Activated CD4-positive, alpha-beta T cell treated with anti-CD3 and anti-CD28 coated beads, Interleukin-2, amount 10 ng/mL, durations not matched to agents 7 days and 5 days (primary cell): ENCODE measurements around the gene NFIB. TPM values are rescaled to one million over a fixed set of nuclear protein-coding genes. Genes with fewer than 3 reads are reported as not detected.

Experiments
- CTCF ChIA-PET: fragments of 350-600 bp; sonication (Branson Sonifier 250); formaldehyde crosslinking; loops from one replicate; lab custom pipeline; 2021; ENCODE audit warnings: antibody characterized with exemption; lab: Charles Lee
- POLR2A ChIA-PET: fragments of 350-600 bp; sonication (Branson Sonifier 250); formaldehyde crosslinking; loops from one replicate; lab custom pipeline; 2021; ENCODE audit warnings: antibody characterized with exemption; lab: Charles Lee
- DNase-seq: peaks from one replicate; pipeline ENCODE4 v3.0.0-alpha.2; 2020
- H3K27ac Mint-ChIP-seq: one replicate; pipeline ENCODE4 v1.8.0; 2021; ENCODE audit warnings: mild to moderate bottlenecking, moderate library complexity, mixed read lengths
- H3K27me3 Mint-ChIP-seq: one replicate; pipeline ENCODE4 v1.8.0; 2021; ENCODE audit warnings: mixed read lengths
- H3K36me3 Mint-ChIP-seq: one replicate; pipeline ENCODE4 v1.8.0; 2021; ENCODE audit warnings: low read depth, mixed read lengths
- H3K4me1 Mint-ChIP-seq: one replicate; pipeline ENCODE4 v1.8.0; 2021; ENCODE audit warnings: mixed read lengths
- H3K4me3 Mint-ChIP-seq: one replicate; pipeline ENCODE4 v1.8.0; 2021; ENCODE audit warnings: mild to moderate bottlenecking, moderate library complexity, mixed read lengths
- H3K9me3 Mint-ChIP-seq: one replicate; pipeline ENCODE4 v1.8.0; 2021; ENCODE audit warnings: mixed read lengths
- total RNA-seq, 2 experiments: library from RNA; stranded (reverse); gene quantifications; one replicate each; pipeline ENCODE4 v1.2.3, GENCODE V29; 2021

Gene NFIB
- total RNA-seq, 2 experiments from 2014 or later: not detected

- H3K4me3 Mint-ChIP-seq: no peak overlapping the region
- CTCF ChIA-PET: no interaction called here
Observed at GRCh38 chr9:14262827-14263226, 51.1 kb downstream of the NFIB start.

GRCh38 chr9:14261616-14262015 lies 52.3 kb downstream of the NFIB start:
- Mint-ChIP-seq H3K27ac (no peak overlapping the region), H3K4me3 (no peak overlapping the region), H3K36me3 (no peaks in the 10 kb centered on the region), H3K9me3 (no peaks in the 10 kb centered on the region), H3K27me3 (no peaks in the 10 kb centered on the region), H3K4me1 (no peaks in the 10 kb centered on the region)
- no peak for DNase-seq
- CTCF ChIA-PET: no interaction called here
- POLR2A ChIA-PET: no interaction called here

More at GRCh38 chr9:14262827-14263226, 51.1 kb downstream of the NFIB start:
- H3K4me1 Mint-ChIP-seq: no peaks in the 10 kb centered on the region
- no peak for DNase-seq
- H3K9me3 Mint-ChIP-seq: no peaks in the 10 kb centered on the region
- POLR2A ChIA-PET: no interaction called here
- H3K27ac Mint-ChIP-seq: no peak overlapping the region
- H3K27me3 Mint-ChIP-seq: no peaks in the 10 kb centered on the region
- H3K36me3 Mint-ChIP-seq: no peaks in the 10 kb centered on the region

- H3K36me3 Mint-ChIP-seq: no peaks in the 10 kb centered on the region
- POLR2A ChIA-PET: no interaction called here
- no peak overlapping the region for H3K27ac Mint-ChIP-seq
- no peaks in the 10 kb centered on the region for H3K4me1 Mint-ChIP-seq
- H3K4me3 Mint-ChIP-seq: no peak overlapping the region
- CTCF ChIA-PET: no interaction called here
- DNase-seq: no peak
- H3K27me3 Mint-ChIP-seq: no peaks in the 10 kb centered on the region
- H3K9me3 Mint-ChIP-seq: no peaks in the 10 kb centered on the region
Observed at GRCh38 chr9:14260101-14260500, 53.8 kb downstream of the NFIB start.

GRCh38 chr9:14258660-14259239 lies 55.2 kb downstream of the NFIB start:
- ChIA-PET CTCF (no interaction called here), POLR2A (no interaction called here)
- Mint-ChIP-seq H3K4me3 (no peak overlapping the region), H3K36me3 (no peaks in the 10 kb centered on the region), H3K9me3 (no peaks in the 10 kb centered on the region), H3K27ac (no peak overlapping the region), H3K27me3 (no peaks in the 10 kb centered on the region), H3K4me1 (no peaks in the 10 kb centered on the region)
- DNase-seq: no peak

GRCh38 chr9:14258156-14258555 lies 55.8 kb downstream of the NFIB start:
- no peak for DNase-seq

GRCh38 chr9:14256588-14256987 lies 57.4 kb downstream of the NFIB start:
- H3K4me1 Mint-ChIP-seq: no peaks in the 10 kb centered on the region
- H3K9me3 Mint-ChIP-seq: no peaks in the 10 kb centered on the region
- H3K27me3 Mint-ChIP-seq: no peaks in the 10 kb centered on the region
- no peak for DNase-seq
- POLR2A ChIA-PET: no interaction called here
- CTCF ChIA-PET: no interaction called here
- H3K36me3 Mint-ChIP-seq: no peaks in the 10 kb centered on the region
- no peak overlapping the region for H3K4me3 Mint-ChIP-seq
- H3K27ac Mint-ChIP-seq: no peak overlapping the region

More at GRCh38 chr9:14258156-14258555, 55.8 kb downstream of the NFIB start:
- Mint-ChIP-seq H3K27ac (no peak overlapping the region), H3K4me1 (no peaks in the 10 kb centered on the region), H3K4me3 (no peak overlapping the region), H3K9me3 (no peaks in the 10 kb centered on the region), H3K27me3 (no peaks in the 10 kb centered on the region), H3K36me3 (no peaks in the 10 kb centered on the region)
- ChIA-PET CTCF (no interaction called here), POLR2A (no interaction called here)

GRCh38 chr9:14251154-14252071 lies 62.5 kb downstream of the NFIB start:
- Mint-ChIP-seq H3K36me3 (no peaks in the 10 kb centered on the region), H3K4me3 (no peak overlapping the region), H3K27ac (no peak overlapping the region), H3K9me3 (no peaks in the 10 kb centered on the region), H3K4me1 (no peaks in the 10 kb centered on the region), H3K27me3 (no peaks in the 10 kb centered on the region)
- ChIA-PET CTCF (interaction anchor here (0.6 kb wide), 1 partner anchor 1814 kb away, joined by 5 read pairs; no protein-coding TSS in a partner anchor), POLR2A (no interaction called here)
- no peak for DNase-seq

- Mint-ChIP-seq H3K27me3 (no peaks in the 10 kb centered on the region), H3K36me3 (no peaks in the 10 kb centered on the region), H3K4me3 (no peak overlapping the region), H3K27ac (no peak overlapping the region), H3K4me1 (no peaks in the 10 kb centered on the region), H3K9me3 (no peaks in the 10 kb centered on the region)
- POLR2A ChIA-PET: no interaction called here
- no peak for DNase-seq
- CTCF ChIA-PET: interaction anchor here (0.6 kb wide), 1 partner anchor 1814 kb away, joined by 5 read pairs; no protein-coding TSS in a partner anchor
Observed at GRCh38 chr9:14250794-14251153, 63.2 kb downstream of the NFIB start.

- CTCF ChIA-PET: no interaction called here
- Mint-ChIP-seq H3K36me3 (no peaks in the 10 kb centered on the region), H3K4me3 (no peak overlapping the region), H3K27me3 (no peaks in the 10 kb centered on the region), H3K4me1 (no peaks in the 10 kb centered on the region), H3K9me3 (no peaks in the 10 kb centered on the region), H3K27ac (no peak overlapping the region)
- DNase-seq: no peak
- POLR2A ChIA-PET: no interaction called here
Observed at GRCh38 chr9:14249527-14249926, 64.4 kb downstream of the NFIB start.

GRCh38 chr9:14248149-14248548 lies 65.8 kb downstream of the NFIB start:
- CTCF ChIA-PET: no interaction called here
- no peaks in the 10 kb centered on the region for H3K36me3 Mint-ChIP-seq

GRCh38 chr9:14247577-14247976 lies 66.4 kb downstream of the NFIB start:
- H3K27ac Mint-ChIP-seq: no peak overlapping the region
- ChIA-PET CTCF (no interaction called here), POLR2A (no interaction called here)
- no peaks in the 10 kb centered on the region for H3K36me3 Mint-ChIP-seq
- no peaks in the 10 kb centered on the region for H3K27me3 Mint-ChIP-seq
- no peaks in the 10 kb centered on the region for H3K4me1 Mint-ChIP-seq
- DNase-seq: no peak
- no peaks in the 10 kb centered on the region for H3K9me3 Mint-ChIP-seq
- no peak overlapping the region for H3K4me3 Mint-ChIP-seq

More at GRCh38 chr9:14248149-14248548, 65.8 kb downstream of the NFIB start:
- no peaks in the 10 kb centered on the region for H3K27me3 Mint-ChIP-seq
- H3K9me3 Mint-ChIP-seq: no peaks in the 10 kb centered on the region
- no peak overlapping the region for H3K27ac Mint-ChIP-seq
- no peaks in the 10 kb centered on the region for H3K4me1 Mint-ChIP-seq
- DNase-seq: no peak
- POLR2A ChIA-PET: no interaction called here
- no peak overlapping the region for H3K4me3 Mint-ChIP-seq

GRCh38 chr9:14246951-14247350 lies 67.0 kb downstream of the NFIB start:
- DNase-seq: no peak
- Mint-ChIP-seq H3K27me3 (no peaks in the 10 kb centered on the region), H3K27ac (no peak overlapping the region), H3K9me3 (no peaks in the 10 kb centered on the region), H3K4me1 (no peaks in the 10 kb centered on the region), H3K4me3 (no peak overlapping the region), H3K36me3 (no peaks in the 10 kb centered on the region)
- ChIA-PET POLR2A (no interaction called here), CTCF (no interaction called here)

- no peaks in the 10 kb centered on the region for H3K9me3 Mint-ChIP-seq
- H3K4me1 Mint-ChIP-seq: no peaks in the 10 kb centered on the region
- no peak overlapping the region for H3K4me3 Mint-ChIP-seq
- DNase-seq: no peak
- no peak overlapping the region for H3K27ac Mint-ChIP-seq
- CTCF ChIA-PET: no interaction called here
- no peaks in the 10 kb centered on the region for H3K27me3 Mint-ChIP-seq
- no peaks in the 10 kb centered on the region for H3K36me3 Mint-ChIP-seq
- POLR2A ChIA-PET: no interaction called here
Observed at GRCh38 chr9:14245901-14246525, 67.9 kb downstream of the NFIB start.
